ENCODE results near the gene ECE1. TPM values are rescaled to one million over a fixed set of nuclear protein-coding genes. Genes with fewer than 3 reads are reported as not detected.
"Not testable (repeated sequence)": the region's sequence is repeated elsewhere in the genome, so short reads cannot be mapped to it uniquely, and the experiment has no call there.

The ECE1 gene
- total and polyA plus RNA-seq, 2 donors (not counting 3 experiments of a cell fraction or from before 2014, with no cell fraction given): 437 to 562 TPM

- H4K20me1 ChIP-seq (replicated peaks; ENCODE audit: control insufficient read depth, extremely low read depth, insufficient read depth, low read length): no peaks in the 10 kb centered on the region
- TF ChIP-seq GATA2 (IDR thresholded peaks at IDR 0.05; ENCODE audit: insufficient read depth, insufficient read length, low read depth, low read length) (no peak), FOS (IDR thresholded peaks at IDR 0.05; ENCODE audit: borderline replicate concordance, insufficient read depth, low read length) (no peak), MYC (IDR thresholded peaks at IDR 0.05; ENCODE audit: low read depth, low read length) (no peak), MAX (IDR thresholded peaks at IDR 0.05; ENCODE audit: insufficient read depth, insufficient read length) (no peak), EZH2 (IDR thresholded peaks at IDR 0.05; ENCODE audit: borderline replicate concordance, low read depth, low read length, severe bottlenecking) (no peak), POLR2AphosphoS5 (IDR thresholded peaks at IDR 0.05; ENCODE audit: insufficient read depth, low read depth, low read length) (no peak), POLR2A (IDR thresholded peaks at IDR 0.05; ENCODE audit: low read depth, low read length) (no peak), CTCF (IDR thresholded peaks at IDR 0.05; ENCODE audit: extremely low read depth in 1 of 2, insufficient read depth in 1 of 2, low read depth in 1 of 2, low read length in 2 of 2) (no peak), JUN (IDR thresholded peaks at IDR 0.05; ENCODE audit: borderline replicate concordance, insufficient read depth, insufficient read length, low read depth) (no peak)
- peaks cover 5 to 14% of the 10 kb centered on the region in 2 experiments for H3K36me3 ChIP-seq (ENCODE audit: control insufficient read depth in 2 of 2, extremely low read depth in 1 of 2, insufficient read depth in 2 of 2, low read length in 2 of 2)
- no peak overlapping the region for H2AFZ ChIP-seq (ENCODE audit: low read depth, low read length)
- no peak overlapping the region for H3K9ac ChIP-seq (replicated peaks; ENCODE audit: extremely low read depth, insufficient read depth, low read length)
- CTCF ChIA-PET: interaction anchor here (1.6 to 6.1 kb wide), 2 partner anchors 13 to 14 kb away, joined by 6 to 117 read pairs; no protein-coding TSS in a partner anchor
- DNase-seq (ENCODE audit: low read depth, low spot score): no peak
- no peak for FAIRE-seq
- H3K27ac ChIP-seq (ENCODE audit: insufficient read depth, low read depth, low read length): no peak overlapping the region
- no TSS peak for BruUV-seq (replicated peaks)
- dilution Hi-C loops (cut with MboI; ENCODE audit: extremely low pct_ligation_motif_present, low sequenced_read_pairs) (no loop called here), intact Hi-C loops (cut with micrococcal nuclease) (no loop called here)
- H3K4me3 ChIP-seq (replicated peaks in 1 of 3; ENCODE audit: insufficient read depth in 1 of 3, low read depth in 1 of 3, low read length in 3 of 3): no peak overlapping the region
- H3K27me3 ChIP-seq (ENCODE audit: control insufficient read depth in 2 of 2, insufficient read depth in 2 of 2, low read length in 2 of 2): no peaks in the 10 kb centered on the region
- H3K4me1 ChIP-seq (ENCODE audit: control insufficient read depth, extremely low read depth, insufficient read depth, low read length): peaks cover 29% of the 10 kb centered on the region
- POLR2A ChIA-PET: no interaction called here
- H3K9me3 ChIP-seq (replicated peaks; ENCODE audit: control insufficient read depth, insufficient read depth, low read length): no peaks in the 10 kb centered on the region
- H3K4me2 ChIP-seq (ENCODE audit: insufficient read depth, low read length): no peak overlapping the region
- no peaks in the 10 kb centered on the region for H3K9me1 ChIP-seq (replicated peaks; ENCODE audit: control insufficient read depth, extremely low read depth, insufficient read depth, low read length)
- peaks cover 14% of the 10 kb centered on the region for H3K79me2 ChIP-seq (ENCODE audit: control insufficient read depth, insufficient read depth, low read length)
Observed at GRCh38 chr1:21283524-21283923, 6.7 kb downstream of the ECE1 start.

GRCh38 chr1:21282020-21282419 lies 8.2 kb downstream of the ECE1 start:
- CTCF ChIA-PET: interaction anchor here (1.4 to 6.1 kb wide), 3 partner anchors 12 to 57 kb away, joined by 3 to 117 read pairs (median 45); no protein-coding TSS in a partner anchor
- peaks cover 22% of the 10 kb centered on the region for H3K79me2 ChIP-seq (ENCODE audit: control insufficient read depth, insufficient read depth, low read length)

More at GRCh38 chr1:21282020-21282419, 8.2 kb downstream of the ECE1 start:
- H3K27ac ChIP-seq (ENCODE audit: insufficient read depth, low read depth, low read length); H3K9ac ChIP-seq (replicated peaks; ENCODE audit: extremely low read depth, insufficient read depth, low read length); DNase-seq (ENCODE audit: low read depth, low spot score); FAIRE-seq; H3K9me3 ChIP-seq (replicated peaks; ENCODE audit: control insufficient read depth, insufficient read depth, low read length); POLR2A ChIA-PET; BruUV-seq (replicated peaks); H3K4me3 ChIP-seq (replicated peaks in 1 of 3; ENCODE audit: insufficient read depth in 1 of 3, low read depth in 1 of 3, low read length in 3 of 3); H3K4me2 ChIP-seq (ENCODE audit: insufficient read depth, low read length); H2AFZ ChIP-seq (ENCODE audit: low read depth, low read length); H3K27me3 ChIP-seq (ENCODE audit: control insufficient read depth in 2 of 2, insufficient read depth in 2 of 2, low read length in 2 of 2); H3K9me1 ChIP-seq (replicated peaks; ENCODE audit: control insufficient read depth, extremely low read depth, insufficient read depth, low read length); intact Hi-C loops (cut with micrococcal nuclease); H4K20me1 ChIP-seq (replicated peaks; ENCODE audit: control insufficient read depth, extremely low read depth, insufficient read depth, low read length); dilution Hi-C loops (cut with MboI; ENCODE audit: extremely low pct_ligation_motif_present, low sequenced_read_pairs): not testable (repeated sequence)
- H3K36me3 ChIP-seq (ENCODE audit: control insufficient read depth in 2 of 2, extremely low read depth in 1 of 2, insufficient read depth in 2 of 2, low read length in 2 of 2): peaks cover 5 to 14% of the 10 kb centered on the region in 2 experiments
- H3K4me1 ChIP-seq (ENCODE audit: control insufficient read depth, extremely low read depth, insufficient read depth, low read length): peaks cover 44% of the 10 kb centered on the region
